LNCaP clone FGC (cell line): ENCODE measurements around the gene SERPINI1.

Source experiments
- DNase-seq: peaks from one replicate; pipeline ENCODE4 v3.0.0-alpha.2; 2011; ENCODE audit warnings: low read depth
- H3K4me3 ChIP-seq: 2 replicates; pipeline ENCODE4 v1.5.1; 2011; ENCODE audit warnings: mild to moderate bottlenecking, low read depth, low read length, control low read depth
- TF ChIP-seq, protein P1 (sequence below): IDR thresholded peaks from 2 replicates; pipeline ENCODE4 v1.5.1; 2012; ENCODE audit warnings: mild to moderate bottlenecking; ENCODE audit not compliant: control insufficient read depth, insufficient read depth; ENCODE audit errors: extremely low read depth

The SERPINI1 gene, protein sequence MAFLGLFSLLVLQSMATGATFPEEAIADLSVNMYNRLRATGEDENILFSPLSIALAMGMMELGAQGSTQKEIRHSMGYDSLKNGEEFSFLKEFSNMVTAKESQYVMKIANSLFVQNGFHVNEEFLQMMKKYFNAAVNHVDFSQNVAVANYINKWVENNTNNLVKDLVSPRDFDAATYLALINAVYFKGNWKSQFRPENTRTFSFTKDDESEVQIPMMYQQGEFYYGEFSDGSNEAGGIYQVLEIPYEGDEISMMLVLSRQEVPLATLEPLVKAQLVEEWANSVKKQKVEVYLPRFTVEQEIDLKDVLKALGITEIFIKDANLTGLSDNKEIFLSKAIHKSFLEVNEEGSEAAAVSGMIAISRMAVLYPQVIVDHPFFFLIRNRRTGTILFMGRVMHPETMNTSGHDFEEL

DNA sequence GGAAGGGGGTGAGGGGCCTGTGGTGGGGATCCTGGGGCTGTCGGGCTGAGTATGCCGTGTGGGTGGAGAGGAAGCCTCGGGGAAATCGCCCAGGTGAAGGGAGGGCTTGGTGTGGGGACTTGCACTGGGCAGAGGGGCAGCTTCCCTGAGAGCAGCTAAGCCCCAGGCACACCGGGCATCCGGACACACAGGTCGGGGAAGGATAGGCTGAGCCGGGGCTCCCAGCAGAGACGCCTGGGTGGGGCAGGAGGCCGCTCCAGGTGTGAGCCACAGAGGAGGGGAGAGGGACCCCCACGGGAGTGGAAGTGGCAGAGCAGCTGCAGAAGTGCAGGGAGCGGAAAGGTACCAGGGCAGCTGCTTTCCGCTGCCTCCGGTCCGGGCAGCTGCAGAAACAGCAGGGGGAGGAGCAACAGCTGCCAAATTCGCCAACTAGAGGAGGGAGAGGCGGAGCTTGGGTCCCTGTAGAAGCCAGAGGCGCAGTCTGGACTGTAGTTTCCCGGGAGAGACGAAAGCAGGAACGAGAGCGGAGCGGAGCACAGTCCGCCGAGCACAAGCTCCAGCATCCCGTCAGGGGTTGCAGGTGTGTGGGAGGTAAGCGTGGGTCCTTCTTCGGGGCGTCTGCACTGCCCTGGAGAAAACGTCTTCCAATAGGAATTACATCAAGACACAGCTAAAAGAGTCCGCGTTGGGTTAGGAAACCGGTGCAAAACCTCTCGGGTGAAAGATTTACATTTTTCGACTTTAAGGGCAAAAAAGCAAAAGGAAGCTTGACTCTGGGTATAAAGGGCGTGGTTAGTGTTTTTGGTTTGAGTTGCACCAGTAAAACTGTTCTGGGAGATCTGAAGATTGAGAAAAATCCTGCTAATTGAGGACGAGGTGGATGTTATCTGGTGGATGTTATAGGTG is at the start of gene SERPINI1:
SERPINI1 (plus strand) TSS at position 489 of the 906 bp plus-strand sequence. CDS start 53,408 bp downstream, outside the sequence.
- DNase-seq, result peak; percentile 90
- peak within 1 kb of the TSS; percentile 82 for H3K4me3 ChIP-seq
- TF ChIP-seq, protein P1, sequence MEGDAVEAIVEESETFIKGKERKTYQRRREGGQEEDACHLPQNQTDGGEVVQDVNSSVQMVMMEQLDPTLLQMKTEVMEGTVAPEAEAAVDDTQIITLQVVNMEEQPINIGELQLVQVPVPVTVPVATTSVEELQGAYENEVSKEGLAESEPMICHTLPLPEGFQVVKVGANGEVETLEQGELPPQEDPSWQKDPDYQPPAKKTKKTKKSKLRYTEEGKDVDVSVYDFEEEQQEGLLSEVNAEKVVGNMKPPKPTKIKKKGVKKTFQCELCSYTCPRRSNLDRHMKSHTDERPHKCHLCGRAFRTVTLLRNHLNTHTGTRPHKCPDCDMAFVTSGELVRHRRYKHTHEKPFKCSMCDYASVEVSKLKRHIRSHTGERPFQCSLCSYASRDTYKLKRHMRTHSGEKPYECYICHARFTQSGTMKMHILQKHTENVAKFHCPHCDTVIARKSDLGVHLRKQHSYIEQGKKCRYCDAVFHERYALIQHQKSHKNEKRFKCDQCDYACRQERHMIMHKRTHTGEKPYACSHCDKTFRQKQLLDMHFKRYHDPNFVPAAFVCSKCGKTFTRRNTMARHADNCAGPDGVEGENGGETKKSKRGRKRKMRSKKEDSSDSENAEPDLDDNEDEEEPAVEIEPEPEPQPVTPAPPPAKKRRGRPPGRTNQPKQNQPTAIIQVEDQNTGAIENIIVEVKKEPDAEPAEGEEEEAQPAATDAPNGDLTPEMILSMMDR, result no peak

DNA sequence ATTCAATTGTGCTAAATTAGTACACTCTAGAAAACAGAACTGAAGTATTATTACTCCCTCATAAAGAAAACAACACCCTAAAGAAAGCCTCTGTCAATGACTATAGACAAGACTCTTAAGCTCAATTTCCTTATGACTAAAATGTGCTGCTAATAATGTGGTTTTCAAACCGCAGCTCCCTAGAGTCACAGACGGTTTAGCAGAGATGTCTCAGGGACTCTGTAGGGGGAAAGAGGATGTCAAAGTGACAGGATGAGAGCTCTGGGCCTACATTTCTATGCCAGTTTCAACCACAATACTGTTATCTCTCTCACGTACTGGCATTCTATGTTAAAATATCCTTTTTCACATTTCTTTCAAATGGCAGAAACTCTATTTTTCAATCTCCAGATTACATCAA is 44.2 kb upstream of the SERPINI1 start:
- TF ChIP-seq, protein P1, result no peak
- H3K4me3 ChIP-seq, result no peak overlapping the region
- no peak for DNase-seq

DNA sequence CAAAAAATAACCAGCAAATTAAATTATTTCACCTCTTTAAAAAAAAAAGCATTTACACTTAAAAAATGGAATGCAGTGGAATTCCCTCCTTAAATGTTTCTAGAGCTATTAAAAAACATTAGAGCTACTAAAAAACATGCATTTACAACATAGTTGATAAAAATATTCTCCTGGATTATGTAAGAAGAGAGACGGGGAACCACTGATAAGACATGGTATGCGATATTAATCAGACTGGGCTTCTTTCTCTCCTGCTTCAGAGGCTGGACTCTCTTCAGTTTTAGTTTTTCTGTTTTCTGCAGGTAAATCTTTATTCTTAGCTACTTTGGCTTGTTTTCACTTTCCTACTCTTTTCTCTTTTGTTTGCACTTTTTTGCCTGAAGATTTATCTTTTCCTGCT is 41.4 kb upstream of the SERPINI1 start:
- TF ChIP-seq, protein P1, result no peak
- DNase-seq, result no peak
- H3K4me3 ChIP-seq, result no peak overlapping the region

DNA sequence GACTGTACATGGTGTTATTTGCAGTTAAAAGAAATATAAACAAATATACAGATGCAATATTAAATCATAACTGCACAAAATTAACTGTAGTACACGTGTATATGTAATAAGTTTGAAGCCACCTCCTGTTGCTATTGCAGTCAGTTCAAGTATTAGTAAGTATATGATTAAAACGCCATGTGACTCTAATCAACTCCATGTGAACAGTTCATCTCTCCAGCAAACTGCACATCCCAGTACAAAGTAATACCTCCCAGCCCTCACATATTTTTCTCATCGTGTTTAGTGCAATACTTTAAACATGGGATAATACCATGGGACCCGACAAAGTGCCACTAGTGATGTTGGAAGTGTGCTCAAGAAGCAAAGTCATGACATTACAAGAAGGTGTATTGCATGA is 35.5 kb upstream of the SERPINI1 start:
- TF ChIP-seq, protein P1, result no peak
- no peak overlapping the region for H3K4me3 ChIP-seq
- DNase-seq, result no peak

DNA sequence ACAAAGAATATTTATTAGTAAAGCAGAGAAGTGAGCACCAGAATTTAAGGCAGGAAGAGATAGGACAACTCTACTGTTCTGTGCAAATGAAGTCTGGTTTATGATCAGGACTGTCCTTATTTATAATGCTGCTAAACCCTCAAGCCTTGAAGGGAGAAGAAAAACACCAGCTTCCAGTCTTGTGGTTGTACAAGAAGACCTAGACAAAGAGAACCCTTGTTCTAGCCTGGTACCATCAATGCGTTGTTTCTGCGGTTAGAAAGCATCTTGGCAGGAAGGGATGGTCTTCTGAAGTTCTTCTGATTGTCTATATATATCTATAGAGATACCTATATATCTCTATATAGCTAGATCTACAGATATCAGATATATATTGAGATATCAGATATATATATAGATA is 34.6 kb upstream of the SERPINI1 start:
- DNase-seq, result no peak
- H3K4me3 ChIP-seq, result no peak overlapping the region
- TF ChIP-seq, protein P1, result no peak

DNA sequence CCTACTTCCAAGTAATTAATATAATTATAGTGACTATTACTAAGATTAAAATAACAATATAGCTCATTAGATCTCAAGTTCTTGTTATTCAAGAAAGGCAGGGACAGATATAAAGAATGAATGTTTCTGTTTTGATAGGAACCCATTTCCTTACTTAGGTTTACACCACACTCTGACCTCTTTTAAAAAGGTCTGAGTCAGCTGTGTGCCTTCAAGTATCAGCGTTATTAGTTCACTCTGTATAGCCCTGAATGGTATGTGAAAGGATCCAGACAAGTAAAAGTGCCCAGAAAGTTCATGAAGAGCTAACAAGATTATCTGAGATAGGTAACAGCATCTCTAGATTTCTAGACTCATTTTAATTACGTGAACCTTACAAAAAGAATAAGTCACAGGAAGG is 29.7 kb upstream of the SERPINI1 start:
- DNase-seq, result no peak
- H3K4me3 ChIP-seq, result no peak overlapping the region
- TF ChIP-seq, protein P1, result no peak
